Fibroblast of the aortic adventitia (primary cell): ENCODE measurements around the gene B3GALT2. TPM values are rescaled to one million over a fixed set of nuclear protein-coding genes. Genes with fewer than 3 reads are reported as not detected.
"Not testable (repeated sequence)": the region's sequence is repeated elsewhere in the genome, so short reads cannot be mapped to it uniquely, and the experiment has no call there.

ENCODE experiments used
- DNase-seq: peaks from one replicate; pipeline ENCODE4 v3.0.0-alpha.2; 2010; ENCODE audit warnings: low read depth
- H3K4me3 ChIP-seq: 2 replicates; pipeline ENCODE4 v1.5.1; 2011; ENCODE audit warnings: low read depth, mild to moderate bottlenecking, control low read depth, low read length, moderate library complexity
- CTCF ChIP-seq: IDR thresholded peaks from 2 replicates; pipeline ENCODE4 v1.5.1; 2011; ENCODE audit warnings: mild to moderate bottlenecking, low read length, control low read depth, inconsistent platforms; ENCODE audit not compliant: insufficient read depth
- total RNA-seq: library from RNA; depleted of rRNA; stranded (reverse); fragments of >200 nt; gene quantifications from 2 replicates; pipeline ENCODE4 v1.2.3, GENCODE V29; 2012; ENCODE audit warnings: low replicate concordance

B3GALT2 gene
- total RNA-seq, 1 donor, result 0.18 TPM

DNA sequence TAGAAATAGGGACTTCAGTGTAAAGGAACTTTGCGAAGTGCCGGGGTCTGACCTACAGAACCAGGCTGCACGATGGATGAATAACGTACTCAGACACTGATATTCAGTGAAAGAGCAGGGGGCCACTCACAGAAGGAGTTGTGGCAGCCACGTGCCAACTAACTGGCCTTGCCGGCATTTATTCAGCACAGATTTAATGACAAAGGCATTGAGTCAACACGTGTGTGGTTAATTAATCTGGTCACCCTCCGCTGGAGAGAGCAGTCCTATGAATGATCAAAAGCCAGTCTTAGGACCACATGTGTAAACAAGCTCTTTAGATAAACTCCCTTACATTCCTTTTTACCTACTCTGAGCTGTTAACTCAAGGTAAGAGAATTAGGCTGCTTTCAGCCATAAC lies 6.2 kb upstream of the B3GALT2 start:
- TF ChIP-seq CTCF, result no peak
- no peak overlapping the region for H3K4me3 ChIP-seq
- DNase-seq, result no peak

DNA sequence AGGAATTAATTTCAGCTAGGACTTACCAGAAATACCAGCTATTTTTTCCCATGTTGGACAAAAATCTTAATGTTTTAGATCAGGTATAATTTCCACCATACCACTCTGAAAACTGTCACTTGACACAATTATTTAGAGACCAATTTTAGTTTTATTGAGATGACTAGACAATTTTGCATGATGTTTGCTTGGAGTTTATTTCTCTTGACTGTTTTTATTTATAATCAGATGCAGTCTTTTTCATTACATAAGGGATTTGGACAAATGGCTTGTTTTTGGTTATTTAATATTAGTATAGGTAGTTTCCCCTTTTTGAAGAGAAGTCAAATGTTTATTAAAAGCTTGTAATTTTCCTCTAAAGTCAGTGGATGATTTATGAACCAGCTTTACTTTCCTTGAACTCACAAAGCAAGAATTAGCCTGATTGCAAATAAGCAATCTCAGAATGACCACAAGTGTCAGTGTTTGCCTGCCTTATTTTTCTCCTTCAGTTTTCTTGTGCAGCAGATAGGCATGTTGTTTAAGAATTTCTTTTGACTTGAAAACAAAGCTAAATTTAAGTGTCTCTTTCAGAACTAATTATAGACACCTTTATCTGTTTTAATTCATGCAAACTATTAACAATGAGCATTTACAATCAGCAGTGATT lies 3.8 kb upstream of the B3GALT2 start:
- peak; percentile 30 for TF ChIP-seq CTCF
- DNase-seq, result peak; percentile 39
- H3K4me3 ChIP-seq, result no peak overlapping the region

DNA sequence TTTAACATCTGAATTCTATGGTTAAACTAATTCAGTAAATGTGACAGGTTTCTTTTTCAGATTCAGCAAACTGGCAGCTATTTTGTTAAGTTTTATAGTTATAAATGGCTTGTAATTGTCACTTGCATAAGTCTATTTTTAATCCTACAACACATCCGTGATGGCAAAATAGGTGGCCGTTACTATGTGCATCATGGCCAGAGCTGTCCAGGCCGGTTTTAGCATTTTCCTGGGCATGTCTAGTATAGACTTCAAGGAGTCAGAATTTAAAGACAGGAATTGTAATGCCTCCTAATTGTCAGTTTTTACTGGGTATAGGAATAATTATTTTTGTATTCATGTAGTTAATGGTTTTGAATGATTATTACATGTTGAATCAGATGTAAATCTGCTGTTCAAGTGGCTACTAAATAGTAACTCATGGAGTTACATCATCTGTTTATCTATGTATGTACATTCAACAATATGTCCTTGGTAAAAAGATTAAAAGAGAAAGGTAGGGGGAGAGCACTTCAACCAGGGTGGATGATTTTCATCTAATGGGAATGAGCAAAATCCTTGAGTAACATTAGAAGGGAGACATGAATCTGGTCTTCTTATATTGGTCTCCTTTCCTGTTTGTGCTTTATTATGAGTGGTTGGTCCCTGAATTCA lies 3.2 kb upstream of the B3GALT2 start:
- TF ChIP-seq CTCF, result no peak
- no peak for DNase-seq
- no peak overlapping the region for H3K4me3 ChIP-seq

DNA sequence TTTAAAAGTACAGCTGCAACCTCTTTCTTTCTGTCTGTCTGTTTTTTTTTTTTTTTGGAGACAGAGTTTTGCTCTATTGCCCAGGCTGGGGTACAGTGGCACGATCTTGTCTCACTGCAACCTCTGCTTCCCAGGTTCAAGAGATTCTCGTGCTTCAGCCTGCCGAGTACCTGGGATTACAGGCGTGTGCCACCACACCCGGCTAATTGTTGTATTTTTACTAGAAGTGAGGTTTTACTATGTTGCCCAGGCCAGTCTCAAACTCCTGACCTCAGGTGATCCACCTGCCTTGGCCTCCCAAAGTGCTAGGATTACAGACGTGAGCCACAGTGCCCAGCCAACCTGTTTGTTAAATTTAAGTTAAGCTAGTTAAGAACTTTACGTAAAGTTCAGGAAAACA lies 2.5 kb upstream of the B3GALT2 start:
- not testable (repeated sequence) for H3K4me3 ChIP-seq, DNase-seq

DNA sequence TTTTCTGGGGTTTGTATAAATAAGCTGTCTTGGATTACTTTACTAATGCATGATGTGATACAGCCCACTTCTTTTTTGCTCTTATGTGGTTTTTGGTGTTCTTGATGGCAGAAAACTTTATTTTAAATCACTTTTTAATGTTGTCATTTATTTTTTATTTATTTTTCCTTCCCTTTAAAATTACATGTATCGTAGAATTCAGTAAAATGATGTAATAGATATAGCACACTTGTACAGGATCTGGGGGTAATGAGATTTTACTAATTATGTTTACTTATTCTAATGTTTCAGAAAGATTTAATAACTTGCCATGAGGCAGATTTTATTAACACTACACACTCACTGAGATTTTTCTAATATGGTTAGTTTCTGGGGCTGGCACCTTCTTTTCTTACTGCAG lies 701 bp upstream of the B3GALT2 start:
- no peak overlapping the region for H3K4me3 ChIP-seq
- no peak for TF ChIP-seq CTCF

DNA sequence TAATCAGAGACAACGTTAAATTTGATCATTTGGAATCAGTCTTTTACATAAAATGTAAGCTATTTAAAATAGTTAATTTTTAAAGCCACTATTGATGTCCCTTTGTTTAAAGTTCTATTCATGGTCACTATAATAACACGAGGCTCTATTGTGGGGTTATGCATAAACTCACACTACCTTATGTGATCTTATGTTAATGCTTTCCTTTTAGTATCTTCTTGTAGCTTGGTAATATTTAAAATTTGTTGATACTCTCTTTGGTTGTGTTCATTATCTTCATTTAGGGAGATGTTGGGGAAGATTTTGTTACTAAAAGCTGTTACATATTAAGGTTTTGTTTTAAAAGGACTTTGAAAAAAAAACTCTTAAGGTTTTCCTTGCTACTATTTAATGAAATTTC lies 1.2 kb downstream of the B3GALT2 start:
- no peak for DNase-seq
- TF ChIP-seq CTCF, result no peak
- H3K4me3 ChIP-seq, result peak overlapping the region; percentile 23

More for the DNA sequence above, 701 bp upstream of the B3GALT2 start:
- no peak for DNase-seq

- no peak for TF ChIP-seq CTCF
- no peak overlapping the region for H3K4me3 ChIP-seq
- DNase-seq, result no peak
These were observed 1.6 kb downstream of the B3GALT2 start for GRCh38 chr1:193184776-193185175.
